Measurements from ENCODE around the gene COL15A1. TPM values are rescaled to one million over a fixed set of nuclear protein-coding genes. Genes with fewer than 3 reads are reported as not detected.

The COL15A1 gene
- total RNA-seq, 4 donors from 2014 or later = 4.6 to 51.9 (median 10.7) TPM

- Histone ChIP-seq H3K9me3 (no peaks in the 10 kb centered on the region), H3K27me3 (peaks cover 5% of the 10 kb centered on the region), H3K27ac (no peak overlapping the region), H3K4me1 (no peaks in the 10 kb centered on the region), H3K4me3 (no peak overlapping the region), H3K36me3 (no peaks in the 10 kb centered on the region)
- intact Hi-C loops (cut with DNase I; ENCODE audit: low total_unique reads) (no loop called here), in situ Hi-C loops (cut with MboI; ENCODE audit: low pct_ligation_motif_present in 1 of 4, low pct_unique_long_range_greater_than_20kb in 1 of 4, low sequenced_read_pairs in 3 of 4) (no loop called here)
- no peak for TF ChIP-seq EP300 (IDR thresholded peaks at IDR 0.05; ENCODE audit: low read depth)
- TF ChIP-seq POLR2AphosphoS5 (IDR thresholded peaks at IDR 0.05) = no peak
- TF ChIP-seq, protein P1, sequence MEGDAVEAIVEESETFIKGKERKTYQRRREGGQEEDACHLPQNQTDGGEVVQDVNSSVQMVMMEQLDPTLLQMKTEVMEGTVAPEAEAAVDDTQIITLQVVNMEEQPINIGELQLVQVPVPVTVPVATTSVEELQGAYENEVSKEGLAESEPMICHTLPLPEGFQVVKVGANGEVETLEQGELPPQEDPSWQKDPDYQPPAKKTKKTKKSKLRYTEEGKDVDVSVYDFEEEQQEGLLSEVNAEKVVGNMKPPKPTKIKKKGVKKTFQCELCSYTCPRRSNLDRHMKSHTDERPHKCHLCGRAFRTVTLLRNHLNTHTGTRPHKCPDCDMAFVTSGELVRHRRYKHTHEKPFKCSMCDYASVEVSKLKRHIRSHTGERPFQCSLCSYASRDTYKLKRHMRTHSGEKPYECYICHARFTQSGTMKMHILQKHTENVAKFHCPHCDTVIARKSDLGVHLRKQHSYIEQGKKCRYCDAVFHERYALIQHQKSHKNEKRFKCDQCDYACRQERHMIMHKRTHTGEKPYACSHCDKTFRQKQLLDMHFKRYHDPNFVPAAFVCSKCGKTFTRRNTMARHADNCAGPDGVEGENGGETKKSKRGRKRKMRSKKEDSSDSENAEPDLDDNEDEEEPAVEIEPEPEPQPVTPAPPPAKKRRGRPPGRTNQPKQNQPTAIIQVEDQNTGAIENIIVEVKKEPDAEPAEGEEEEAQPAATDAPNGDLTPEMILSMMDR (IDR thresholded peaks at IDR 0.05) = no peak
- no peak for TF ChIP-seq POLR2A (IDR thresholded peaks at IDR 0.05)
- DNase-seq = no peak
- WGBS, 2 donors (ENCODE audit: low coverage in 1 of 2) = 83 to 89% methylated on average over 5 to 8 of the region's 8 CpGs
These were observed 11.9 kb upstream of the COL15A1 start for GRCh38 chr9:98931600-98932389.

- TF ChIP-seq EP300 (IDR thresholded peaks at IDR 0.05; ENCODE audit: low read depth) (no peak), POLR2A (IDR thresholded peaks at IDR 0.05) (no peak)
- 83 to 90% methylated on average over 2 to 5 of the region's 5 CpGs for WGBS, 2 donors (ENCODE audit: low coverage in 1 of 2)
- no peak for DNase-seq
- peaks cover 5% of the 10 kb centered on the region for H3K27me3 ChIP-seq
- H3K9me3 ChIP-seq = no peaks in the 10 kb centered on the region
- no peaks in the 10 kb centered on the region for H3K36me3 ChIP-seq
- intact Hi-C loops (cut with DNase I; ENCODE audit: low total_unique reads) (no loop called here), in situ Hi-C loops (cut with MboI; ENCODE audit: low pct_ligation_motif_present in 1 of 4, low pct_unique_long_range_greater_than_20kb in 1 of 4, low sequenced_read_pairs in 3 of 4) (no loop called here)
- no peak overlapping the region for H3K27ac ChIP-seq
- no peak overlapping the region for H3K4me3 ChIP-seq
- no peaks in the 10 kb centered on the region for H3K4me1 ChIP-seq
These were observed 10.5 kb upstream of the COL15A1 start for GRCh38 chr9:98933185-98933584.

DNA sequence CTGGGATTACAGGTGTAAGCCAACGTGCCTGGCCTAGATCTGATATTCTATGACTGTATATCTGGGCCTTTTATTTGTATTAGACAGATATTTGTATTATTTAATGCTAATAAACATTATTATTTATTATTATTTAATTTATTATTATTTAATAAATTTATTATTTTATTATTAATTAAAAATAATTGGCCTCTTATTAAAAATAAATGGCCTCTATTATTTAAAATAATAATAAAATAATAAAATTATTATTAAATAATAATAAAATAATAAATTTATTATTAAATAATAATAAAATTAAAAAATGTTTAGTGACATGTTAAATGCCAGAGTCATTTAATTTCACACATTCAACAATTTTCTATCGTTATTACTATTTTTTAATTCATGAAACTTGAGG, 9.8 kb upstream of the COL15A1 start:
- no peaks in the 10 kb centered on the region for H3K9me3 ChIP-seq
- TF ChIP-seq, protein P1 (IDR thresholded peaks at IDR 0.05) = no peak

GRCh38 chr9:98935071-98935505, 8.6 kb upstream of the COL15A1 start:
- Histone ChIP-seq H3K9me3 (no peaks in the 10 kb centered on the region), H3K36me3 (no peaks in the 10 kb centered on the region), H3K27me3 (no peaks in the 10 kb centered on the region), H3K27ac (no peak overlapping the region), H3K4me1 (no peaks in the 10 kb centered on the region), H3K4me3 (no peak overlapping the region)
- WGBS, 2 donors (ENCODE audit: low coverage in 1 of 2) = 49 to 63% methylated on average over 2 to 3 of the region's 3 CpGs
- intact Hi-C loops (cut with DNase I; ENCODE audit: low total_unique reads) (no loop called here), in situ Hi-C loops (cut with MboI; ENCODE audit: low pct_ligation_motif_present in 1 of 4, low pct_unique_long_range_greater_than_20kb in 1 of 4, low sequenced_read_pairs in 3 of 4) (no loop called here)
- no peak for TF ChIP-seq POLR2AphosphoS5 (IDR thresholded peaks at IDR 0.05)
- TF ChIP-seq, protein P1 (IDR thresholded peaks at IDR 0.05) = no peak
- TF ChIP-seq EP300 (IDR thresholded peaks at IDR 0.05; ENCODE audit: low read depth) = no peak
- TF ChIP-seq POLR2A (IDR thresholded peaks at IDR 0.05) = no peak
- DNase-seq = no peak

More for the DNA sequence above, 9.8 kb upstream of the COL15A1 start:
- Histone ChIP-seq H3K27ac (no peak overlapping the region), H3K27me3 (peaks cover 5% of the 10 kb centered on the region), H3K4me3 (no peak overlapping the region), H3K36me3 (no peaks in the 10 kb centered on the region), H3K4me1 (no peaks in the 10 kb centered on the region)
- DNase-seq = no peak
- in situ Hi-C loops (cut with MboI; ENCODE audit: low pct_ligation_motif_present in 1 of 4, low pct_unique_long_range_greater_than_20kb in 1 of 4, low sequenced_read_pairs in 3 of 4) = no loop called here
- WGBS, 2 donors (ENCODE audit: low coverage in 1 of 2) = 78 to 79% methylated on average over 2 of the region's 2 CpGs
- intact Hi-C loops (cut with DNase I; ENCODE audit: low total_unique reads) = no loop called here

All from transverse colon (tissue), 4 donors.